ENCODE results near the gene ANAPC13. TPM values are rescaled to one million over a fixed set of nuclear protein-coding genes. Genes with fewer than 3 reads are reported as not detected.

ANAPC13 gene
- total RNA-seq, 2 donors from 2014 or later = 40.2 to 83.2 TPM

GRCh38 chr3:134466331-134466730, 19.5 kb downstream of the ANAPC13 start:
- intact Hi-C loops (cut with DNase I) = no loop called here
- no peak for TF ChIP-seq POLR2AphosphoS5 (IDR thresholded peaks at IDR 0.05)
- TF ChIP-seq CTCF (IDR thresholded peaks at IDR 0.05) = no peak
- TF ChIP-seq POLR2A (IDR thresholded peaks at IDR 0.05) = no peak
- Histone ChIP-seq H3K9me3 (no peaks in the 10 kb centered on the region), H3K4me3 (no peak overlapping the region), H3K27ac (no peak overlapping the region), H3K36me3 (no peaks in the 10 kb centered on the region), H3K27me3 (replicated peaks; ENCODE audit: insufficient read depth) (no peaks in the 10 kb centered on the region), H3K4me1 (replicated peaks) (no peaks in the 10 kb centered on the region)
- no peak for DNase-seq (ENCODE audit: low spot score)
- 79% methylated on average over 1 of the region's 1 CpG for WGBS

- 72% methylated on average over 8 of the region's 8 CpGs for WGBS
- Histone ChIP-seq H3K36me3 (no peaks in the 10 kb centered on the region), H3K4me1 (replicated peaks) (no peaks in the 10 kb centered on the region), H3K9me3 (no peaks in the 10 kb centered on the region), H3K27me3 (replicated peaks; ENCODE audit: insufficient read depth) (no peaks in the 10 kb centered on the region), H3K27ac (no peak overlapping the region), H3K4me3 (no peak overlapping the region)
- intact Hi-C loops (cut with DNase I) = no loop called here
- no peak for TF ChIP-seq POLR2A (IDR thresholded peaks at IDR 0.05)
- TF ChIP-seq CTCF (IDR thresholded peaks at IDR 0.05) = no peak
- TF ChIP-seq POLR2AphosphoS5 (IDR thresholded peaks at IDR 0.05) = no peak
- DNase-seq (ENCODE audit: low spot score) = no peak
These were observed 21.0 kb downstream of the ANAPC13 start for GRCh38 chr3:134464689-134465365.

- intact Hi-C loops (cut with DNase I) = no loop called here
- H3K4me1 ChIP-seq (replicated peaks) = no peaks in the 10 kb centered on the region
- H3K27me3 ChIP-seq (replicated peaks; ENCODE audit: insufficient read depth) = no peaks in the 10 kb centered on the region
- H3K9me3 ChIP-seq = no peaks in the 10 kb centered on the region
- TF ChIP-seq POLR2AphosphoS5 (IDR thresholded peaks at IDR 0.05) = no peak
- no peak overlapping the region for H3K27ac ChIP-seq
- no peaks in the 10 kb centered on the region for H3K36me3 ChIP-seq
- 15% methylated on average over 13 of the region's 13 CpGs for WGBS
- H3K4me3 ChIP-seq = no peak overlapping the region
- no peak for DNase-seq (ENCODE audit: low spot score)
These were observed 21.6 kb downstream of the ANAPC13 start for GRCh38 chr3:134464064-134464688.

GRCh38 chr3:134463676-134464063, 22.1 kb downstream of the ANAPC13 start:
- Histone ChIP-seq H3K4me1 (replicated peaks) (no peaks in the 10 kb centered on the region), H3K27ac (no peak overlapping the region), H3K27me3 (replicated peaks; ENCODE audit: insufficient read depth) (no peaks in the 10 kb centered on the region), H3K36me3 (no peaks in the 10 kb centered on the region), H3K4me3 (no peak overlapping the region), H3K9me3 (no peaks in the 10 kb centered on the region)
- TF ChIP-seq CTCF (IDR thresholded peaks at IDR 0.05) (no peak), POLR2A (IDR thresholded peaks at IDR 0.05) (no peak), POLR2AphosphoS5 (IDR thresholded peaks at IDR 0.05) (no peak)
- DNase-seq (ENCODE audit: low spot score) = no peak
- 66% methylated on average over 4 of the region's 4 CpGs for WGBS
- intact Hi-C loops (cut with DNase I) = no loop called here

GRCh38 chr3:134462331-134462941, 23.3 kb downstream of the ANAPC13 start:
- WGBS = 32% methylated on average over 5 of the region's 5 CpGs
- no peak overlapping the region for H3K4me3 ChIP-seq

More at GRCh38 chr3:134462331-134462941, 23.3 kb downstream of the ANAPC13 start:
- Histone ChIP-seq H3K36me3 (no peaks in the 10 kb centered on the region), H3K27me3 (replicated peaks; ENCODE audit: insufficient read depth) (no peaks in the 10 kb centered on the region), H3K4me1 (replicated peaks) (no peaks in the 10 kb centered on the region), H3K9me3 (no peaks in the 10 kb centered on the region), H3K27ac (peak overlapping the region; percentile 1 to 17)
- TF ChIP-seq CTCF (IDR thresholded peaks at IDR 0.05) = no peak
- TF ChIP-seq POLR2AphosphoS5 (IDR thresholded peaks at IDR 0.05) = no peak
- TF ChIP-seq POLR2A (IDR thresholded peaks at IDR 0.05) = no peak
- intact Hi-C loops (cut with DNase I) = no loop called here
- DNase-seq (ENCODE audit: low spot score) = no peak

All from prostate gland (tissue), 2 donors.